Stimulated activated CD8-positive, alpha-beta memory T cell treated with anti-CD3 and anti-CD28 coated beads, Interleukin-2, amount 100 ng/mL, for 1 hour (primary cell): ENCODE measurements around the gene MNAT1.
"Not testable (repeated sequence)": the region's sequence is repeated elsewhere in the genome, so short reads cannot be mapped to it uniquely, and the experiment has no call there.

ENCODE experiments used
- DNase-seq, 2 donors: peaks; one replicate each; pipeline ENCODE4 v3.0.0-alpha.2; 2020; ENCODE audit warnings: low read depth in 2 of 2

MNAT1 gene

GRCh38 chr14:60734465-60735242, at the start of gene MNAT1:
MNAT1 (plus strand) TSS chr14:60734761; CDS start chr14:60734863, 102 bp downstream.
- peak; percentile 46 to 62 for DNase-seq

GRCh38 chr14:60686865-60687264, 47.7 kb upstream of the MNAT1 start:
- DNase-seq: no peak

GRCh38 chr14:60691383-60692113, 43.0 kb upstream of the MNAT1 start:
- DNase-seq: no peak

GRCh38 chr14:60695327-60695726, 39.2 kb upstream of the MNAT1 start:
- no peak for DNase-seq

- no peak for DNase-seq
Observed at GRCh38 chr14:60700598-60700997, 34.0 kb upstream of the MNAT1 start.

GRCh38 chr14:60705100-60705499, 29.5 kb upstream of the MNAT1 start:
- DNase-seq: no peak

GRCh38 chr14:60707858-60708257, 26.7 kb upstream of the MNAT1 start:
- no peak for DNase-seq

- no peak for DNase-seq
Observed at GRCh38 chr14:60710494-60710893, 24.1 kb upstream of the MNAT1 start.

GRCh38 chr14:60713513-60713912, 21.0 kb upstream of the MNAT1 start:
- DNase-seq: no peak

GRCh38 chr14:60720391-60720790, 14.2 kb upstream of the MNAT1 start:
- no peak for DNase-seq

GRCh38 chr14:60720962-60721325, 13.6 kb upstream of the MNAT1 start:
- DNase-seq: no peak

- peak; percentile 30 to 41 for DNase-seq
Observed at GRCh38 chr14:60721326-60722106, 13.0 kb upstream of the MNAT1 start.

GRCh38 chr14:60722107-60722356, 12.5 kb upstream of the MNAT1 start:
- no peak for DNase-seq

GRCh38 chr14:60722357-60723115, 12.0 kb upstream of the MNAT1 start:
- DNase-seq: no peak

GRCh38 chr14:60723116-60723906, 11.2 kb upstream of the MNAT1 start:
- DNase-seq: no peak

- DNase-seq: no peak
Observed at GRCh38 chr14:60723907-60724618, 10.5 kb upstream of the MNAT1 start, which contains the start of gene SIX4. SIX4 (minus strand) TSS chr14:60724351; CDS start chr14:60724074, 277 bp downstream.

GRCh38 chr14:60731291-60731690, 3.3 kb upstream of the MNAT1 start:
- DNase-seq: not testable (repeated sequence)

GRCh38 chr14:60732840-60733483, 1.6 kb upstream of the MNAT1 start:
- DNase-seq: no peak

GRCh38 chr14:60735416-60735815, 855 bp downstream of the MNAT1 start:
- DNase-seq: no peak

GRCh38 chr14:60736494-60736893, 1.9 kb downstream of the MNAT1 start:
- DNase-seq: no peak
